ENCODE measurements around the gene NTM.

Gene NTM

GRCh38 chr11:131841925-131842635 is 471.7 kb downstream of the NTM start:
- Histone ChIP-seq H3K4me3 (replicated peaks; ENCODE audit: insufficient read depth, low read length) (no peak overlapping the region), H3K27me3 (ENCODE audit: insufficient read depth, poor library complexity, severe bottlenecking) (no peaks in the 10 kb centered on the region), H3K27ac (replicated peaks) (no peak overlapping the region; the same call in 1 of the 2 replicates)
- no peak for DNase-seq (ENCODE audit: low read depth in 1 of 2, low spot score in 1 of 2)
- TF ChIP-seq POLR2AphosphoS5 (IDR thresholded peaks at IDR 0.05; ENCODE audit: low read depth) (no peak), SPI1 (IDR thresholded peaks at IDR 0.05; ENCODE audit: borderline replicate concordance, low read depth) (no peak), CTCF (IDR thresholded peaks at IDR 0.05; ENCODE audit: insufficient read depth, low read length) (no peak), GABPA (IDR thresholded peaks at IDR 0.05; ENCODE audit: low read depth) (no peak), REST (IDR thresholded peaks at IDR 0.05; ENCODE audit: insufficient replicate concordance, low read depth) (no peak)

GRCh38 chr11:131845255-131845654 is 474.8 kb downstream of the NTM start:
- no peak overlapping the region for H3K27ac ChIP-seq (replicated peaks)
- H3K4me3 ChIP-seq (replicated peaks; ENCODE audit: insufficient read depth, low read length) = no peak overlapping the region
- TF ChIP-seq POLR2AphosphoS5 (IDR thresholded peaks at IDR 0.05; ENCODE audit: low read depth) = no peak
- TF ChIP-seq CTCF (IDR thresholded peaks at IDR 0.05; ENCODE audit: insufficient read depth, low read length) = no peak
- no peak for TF ChIP-seq REST (IDR thresholded peaks at IDR 0.05; ENCODE audit: insufficient replicate concordance, low read depth)
- no peak for TF ChIP-seq GABPA (IDR thresholded peaks at IDR 0.05; ENCODE audit: low read depth)
- TF ChIP-seq SPI1 (IDR thresholded peaks at IDR 0.05; ENCODE audit: borderline replicate concordance, low read depth) = no peak

GRCh38 chr11:131849485-131849884 is 479.1 kb downstream of the NTM start:
- Histone ChIP-seq H3K27ac (replicated peaks) (no peak overlapping the region), H3K27me3 (ENCODE audit: insufficient read depth, poor library complexity, severe bottlenecking) (no peaks in the 10 kb centered on the region), H3K4me3 (replicated peaks; ENCODE audit: insufficient read depth, low read length) (no peak overlapping the region)
- DNase-seq (ENCODE audit: low read depth in 1 of 2, low spot score in 1 of 2) = no peak
- TF ChIP-seq GABPA (IDR thresholded peaks at IDR 0.05; ENCODE audit: low read depth) = no peak
- no peak for TF ChIP-seq POLR2AphosphoS5 (IDR thresholded peaks at IDR 0.05; ENCODE audit: low read depth)
- no peak for TF ChIP-seq CTCF (IDR thresholded peaks at IDR 0.05; ENCODE audit: insufficient read depth, low read length)
- no peak for TF ChIP-seq REST (IDR thresholded peaks at IDR 0.05; ENCODE audit: insufficient replicate concordance, low read depth)
- TF ChIP-seq SPI1 (IDR thresholded peaks at IDR 0.05; ENCODE audit: borderline replicate concordance, low read depth) = no peak

More at GRCh38 chr11:131845255-131845654, 474.8 kb downstream of the NTM start:
- H3K27me3 ChIP-seq (ENCODE audit: insufficient read depth, poor library complexity, severe bottlenecking) = no peaks in the 10 kb centered on the region
- DNase-seq (ENCODE audit: low read depth in 1 of 2, low spot score in 1 of 2) = no peak
